Testis (tissue), 3 donors: Measurements from ENCODE around the gene APAF1. TPM values are rescaled to one million over a fixed set of nuclear protein-coding genes. Genes with fewer than 3 reads are reported as not detected.

Experiments used
- DNase-seq: peaks from one replicate; pipeline ENCODE4 v3.0.0-alpha.2; 2019
- H3K27ac ChIP-seq, 2 donors: fragments of 200-600 bp; sonication (generic); one replicate each; pipeline ENCODE4 v1.5.1; 2019
- H3K27me3 ChIP-seq: fragments of 200-600 bp; sonication (generic); one replicate; pipeline ENCODE4 v1.5.1; 2019
- H3K36me3 ChIP-seq: fragments of 200-600 bp; sonication (generic); one replicate; pipeline ENCODE4 v1.5.1; 2017; ENCODE audit warnings: low read depth; ENCODE audit errors: missing control alignments
- H3K4me1 ChIP-seq: fragments of 200-600 bp; sonication (generic); one replicate; pipeline ENCODE4 v1.5.1; 2019
- H3K4me3 ChIP-seq, 2 donors: fragments of 200-600 bp; sonication (generic); one replicate each; pipeline ENCODE4 v1.5.1; 2017 to 2019
- H3K9me3 ChIP-seq: fragments of 200-600 bp; sonication (generic); one replicate; pipeline ENCODE4 v1.5.1; 2017
- CTCF ChIP-seq, 3 experiments: fragments of 450-650 bp in 2 of 3; fragments of 200-600 bp in 1 of 3; sonication (generic) in 1 of 3; IDR thresholded peaks; one replicate each; pipeline ENCODE4 v1.5.1; 2016 to 2019; ENCODE audit warnings: antibody characterized with exemption in 3 of 3, mild to moderate bottlenecking in 2 of 3, moderate library complexity in 1 of 3
- POLR2A ChIP-seq: fragments of 450-650 bp; IDR thresholded peaks from one replicate; pipeline ENCODE4 v1.6.1; 2017; ENCODE audit warnings: antibody characterized with exemption, mild to moderate bottlenecking, moderate library complexity
- WGBS, 2 donors: methylation state at CpG; one replicate each; pipeline ENCODE4 v1.1.5; 2018; 5-methylcytosine and 5-hydroxymethylcytosine counted together
- intact Hi-C: fragments of 100-400 bp; cut with DNase I; formaldehyde crosslinking; loops from one replicate; pipeline ENCODE4 v1.15.1; 2023; ENCODE audit warnings: low total_unique reads
- polyA plus RNA-seq: library from polyadenylated mRNA; stranded (reverse); fragments of 350-450 nt; fragmentation: Illumina TruSeq; extraction: RNeasy Lipid Tissue Mini Kit (QIAGEN cat#74804); gene quantifications from one replicate; pipeline ENCODE4 v1.2.3, GENCODE V29; 2014; ENCODE audit warnings: low read depth, low replicate concordance; ENCODE audit not compliant: insufficient read depth
- total RNA-seq, 2 donors: library from RNA; depleted of rRNA; stranded (reverse); fragments of >200 nt; gene quantifications; one replicate each; pipeline ENCODE4 v1.2.3, GENCODE V29; 2016

APAF1 gene
- total and polyA plus RNA-seq, 3 donors from 2014 or later, result 5.8 to 11.1 (median 10.6) TPM

- no peak overlapping the region for H3K4me3 ChIP-seq
- no peaks in the 10 kb centered on the region for H3K4me1 ChIP-seq
- TF ChIP-seq POLR2A (no peak), CTCF (IDR thresholded peaks at IDR 0.05) (no peak)
- no peak overlapping the region for H3K27ac ChIP-seq
- no peaks in the 10 kb centered on the region for H3K36me3 ChIP-seq
- DNase-seq, result no peak
- intact Hi-C loops, result no loop called here
- H3K27me3 ChIP-seq, result no peaks in the 10 kb centered on the region
- no peaks in the 10 kb centered on the region for H3K9me3 ChIP-seq
Measured at GRCh38 chr12:98651328-98651727, 6.2 kb downstream of the APAF1 start.

GRCh38 chr12:98653866-98654493 lies 8.9 kb downstream of the APAF1 start:
- no peak for DNase-seq
- intact Hi-C loops, result no loop called here
- no peak overlapping the region for H3K4me3 ChIP-seq
- H3K36me3 ChIP-seq, result no peaks in the 10 kb centered on the region
- no peaks in the 10 kb centered on the region for H3K9me3 ChIP-seq
- H3K27ac ChIP-seq, result no peak overlapping the region
- no peaks in the 10 kb centered on the region for H3K27me3 ChIP-seq
- WGBS, 2 donors, result 81 to 91% methylated on average over 1 of the region's 1 CpG
- TF ChIP-seq POLR2A, result no peak
- peak; percentile 17 to 39 (median 20) for TF ChIP-seq CTCF (IDR thresholded peaks at IDR 0.05)
- no peaks in the 10 kb centered on the region for H3K4me1 ChIP-seq

- no peak for DNase-seq
- Histone ChIP-seq H3K4me1 (no peaks in the 10 kb centered on the region), H3K9me3 (no peaks in the 10 kb centered on the region), H3K27ac (no peak overlapping the region), H3K4me3 (no peak overlapping the region), H3K36me3 (no peaks in the 10 kb centered on the region), H3K27me3 (no peaks in the 10 kb centered on the region)
- WGBS, 2 donors, result 86 to 89% methylated on average over 6 of the region's 6 CpGs
- intact Hi-C loops, result no loop called here
- TF ChIP-seq CTCF (IDR thresholded peaks at IDR 0.05) (no peak), POLR2A (no peak)
Measured at GRCh38 chr12:98656289-98657101, 11.4 kb downstream of the APAF1 start.

DNA sequence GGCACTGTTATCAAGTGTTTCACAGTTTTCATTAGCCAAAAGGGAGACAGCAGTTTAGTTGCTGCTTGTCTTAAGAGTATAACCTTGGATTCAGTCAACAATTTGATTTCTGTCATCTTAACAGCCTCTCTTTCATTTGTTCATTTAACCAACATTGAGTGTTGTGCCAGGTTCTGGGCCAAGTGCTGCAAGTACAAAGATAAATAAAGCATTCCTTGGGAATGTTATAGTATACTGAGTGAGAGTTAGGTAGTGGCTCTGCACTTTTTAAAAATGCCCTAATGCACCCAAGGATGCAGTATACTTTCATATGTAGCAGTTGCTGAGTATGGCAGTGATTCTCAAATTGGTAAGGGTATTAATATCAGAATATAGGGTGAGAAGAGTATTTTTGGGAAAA lies 15.4 kb downstream of the APAF1 start:
- intact Hi-C loops, result no loop called here
- Histone ChIP-seq H3K36me3 (no peaks in the 10 kb centered on the region), H3K27ac (no peak overlapping the region), H3K4me1 (no peaks in the 10 kb centered on the region), H3K4me3 (no peak overlapping the region), H3K9me3 (no peaks in the 10 kb centered on the region), H3K27me3 (no peaks in the 10 kb centered on the region)
- TF ChIP-seq POLR2A (no peak), CTCF (IDR thresholded peaks at IDR 0.05) (no peak)
- no peak for DNase-seq

- 88 to 90% methylated on average over 3 of the region's 3 CpGs for WGBS, 2 donors
- H3K36me3 ChIP-seq, result no peaks in the 10 kb centered on the region
- intact Hi-C loops, result no loop called here
Measured at GRCh38 chr12:98669751-98670150, 24.7 kb downstream of the APAF1 start.

More at GRCh38 chr12:98669751-98670150, 24.7 kb downstream of the APAF1 start:
- TF ChIP-seq CTCF (IDR thresholded peaks at IDR 0.05) (no peak), POLR2A (no peak)
- Histone ChIP-seq H3K9me3 (no peaks in the 10 kb centered on the region), H3K4me1 (no peaks in the 10 kb centered on the region), H3K27me3 (no peaks in the 10 kb centered on the region), H3K4me3 (no peak overlapping the region), H3K27ac (no peak overlapping the region)
- DNase-seq, result no peak
